H1 (cell line): ENCODE measurements around the gene KPNA1. TPM values are rescaled to one million over a fixed set of nuclear protein-coding genes. Genes with fewer than 3 reads are reported as not detected.

Experiments
- CTCF ChIA-PET: fragments of 300-600 bp; sonication (Branson Sonifier 250); formaldehyde crosslinking; loops from one replicate; lab custom pipeline; 2021; ENCODE audit not compliant: partially characterized antibody; lab: Charles Lee
- POLR2A ChIA-PET: fragments of 300-600 bp; sonication (Branson Sonifier 250); formaldehyde crosslinking; loops from one replicate; lab custom pipeline; 2021; ENCODE audit warnings: inconsistent platforms; ENCODE audit not compliant: partially characterized antibody; lab: Charles Lee
- DNase-seq, 2 experiments: peaks; one replicate each; pipeline versions ENCODE4 v3.0.0 to v3.0.0-alpha.2; 2010 to 2022; ENCODE audit warnings: low spot score in 2 of 2, low read depth in 1 of 2, mixed read lengths in 1 of 2
- FAIRE-seq: peaks from 2 replicates; lab custom pipeline; 2011; peaks lifted over from hg19 to GRCh38; lab: Jason Lieb, UNC
- H2AFZ ChIP-seq: 2 replicates; pipeline ENCODE4 v1.8.1; 2012; ENCODE audit warnings: low read length, inconsistent platforms
- H2AK5ac ChIP-seq: 2 replicates; pipeline ENCODE4 v1.6.1; 2013; ENCODE audit warnings: low read depth, low read length
- H2BK120ac ChIP-seq: replicated peaks from 2 replicates; pipeline ENCODE3; 2013; ENCODE audit warnings: low read depth, low read length, inconsistent platforms
- H2BK12ac ChIP-seq: 2 replicates; pipeline ENCODE4 v1.6.1; 2013; ENCODE audit warnings: low read depth, low read length
- H2BK15ac ChIP-seq: 2 replicates; pipeline ENCODE4 v1.6.1; 2013; ENCODE audit warnings: low read length
- H2BK20ac ChIP-seq: 2 replicates; pipeline ENCODE4 v1.6.1; 2013; ENCODE audit warnings: low read length
- H2BK5ac ChIP-seq: 2 replicates; pipeline ENCODE4 v1.6.1; 2013; ENCODE audit warnings: low read depth, low read length
- H3K14ac ChIP-seq: 2 replicates; pipeline ENCODE4 v1.6.1; 2013; ENCODE audit warnings: inconsistent platforms; ENCODE audit not compliant: insufficient read length
- H3K18ac ChIP-seq: 2 replicates; pipeline ENCODE4 v1.6.1; 2013; ENCODE audit warnings: low read length; ENCODE audit errors: extremely low read depth
- H3K23ac ChIP-seq: 2 replicates; pipeline ENCODE4 v1.6.1; 2013; ENCODE audit warnings: inconsistent platforms; ENCODE audit not compliant: insufficient read length
- H3K23me2 ChIP-seq: 2 replicates; pipeline ENCODE4 v1.6.1; 2013; ENCODE audit warnings: low read depth, low read length
- H3K27ac ChIP-seq: 2 replicates; pipeline ENCODE4 v1.6.1; 2011; ENCODE audit warnings: low read depth, low read length, inconsistent platforms
- H3K27me3 ChIP-seq, 4 experiments: replicated peaks in 1 of 4; 1 replicate in 1 of 4; 2 replicates in 3 of 4; pipeline versions ENCODE4 v1.6.1 to v1.8.1; 2011 to 2013; ENCODE audit warnings: low read length in 3 of 4, mild to moderate bottlenecking in 3 of 4, inconsistent platforms in 2 of 4, mixed read lengths in 2 of 4, moderate library complexity in 1 of 4; ENCODE audit not compliant: control insufficient read depth in 3 of 4, insufficient read depth in 3 of 4; ENCODE audit errors: extremely low read depth in 1 of 4
- H3K36me3 ChIP-seq, 4 experiments: 2 replicates each; pipeline versions ENCODE4 v1.6.1 to v1.8.1; 2011 to 2013; ENCODE audit warnings: mild to moderate bottlenecking in 4 of 4, low read length in 3 of 4, moderate library complexity in 2 of 4, control low read depth in 1 of 4, inconsistent platforms in 1 of 4; ENCODE audit not compliant: insufficient read depth in 4 of 4, control insufficient read depth in 2 of 4
- H3K4ac ChIP-seq: replicated peaks from 2 replicates; pipeline ENCODE3; 2013; ENCODE audit warnings: low read length, low read depth, mixed read lengths, inconsistent platforms; ENCODE audit not compliant: insufficient read length
- H3K4me1 ChIP-seq, 4 experiments: replicated peaks in 1 of 4; 1 replicate in 1 of 4; 2 replicates in 3 of 4; pipeline versions ENCODE4 v1.6.1 to v1.8.1; 2011 to 2013; ENCODE audit warnings: low read length in 3 of 4, inconsistent platforms in 2 of 4, mixed read lengths in 1 of 4; ENCODE audit not compliant: insufficient read depth in 4 of 4, control insufficient read depth in 3 of 4
- H3K4me2 ChIP-seq, 2 experiments: 2 replicates each; pipeline versions ENCODE4 v1.6.1 to v1.8.1; 2011 to 2013; ENCODE audit warnings: low read depth in 2 of 2, low read length in 2 of 2, control low read depth in 1 of 2, inconsistent platforms in 1 of 2, mild to moderate bottlenecking in 1 of 2; ENCODE audit not compliant: insufficient read depth in 1 of 2
- H3K4me3 ChIP-seq, 4 experiments: fragments of 200-600, 300-600 bp in 1 of 4; sonication (generic), shearing (Covaris generic), sonication (Bioruptor Twin) in 1 of 4; 2 replicates each; pipeline versions ENCODE4 v1.5.1 to v1.8.1; 2011 to 2016; ENCODE audit warnings: low read length in 4 of 4, low read depth in 3 of 4, control low read depth in 2 of 4, inconsistent platforms in 2 of 4, mild to moderate bottlenecking in 2 of 4, mixed read lengths in 1 of 4, moderate library complexity in 1 of 4; ENCODE audit not compliant: insufficient read depth in 2 of 4; ENCODE audit errors: extremely low read depth in 1 of 4
- H3K56ac ChIP-seq: replicated peaks from 2 replicates; pipeline ENCODE3; 2013; ENCODE audit warnings: low read depth, mild to moderate bottlenecking, mixed read lengths, low read length, inconsistent platforms; ENCODE audit not compliant: insufficient read length
- H3K79me1 ChIP-seq: 2 replicates; pipeline ENCODE4 v1.6.1; 2013; ENCODE audit warnings: low read depth, low read length, control low read depth
- H3K79me2 ChIP-seq, 2 experiments: 2 replicates each; pipeline versions ENCODE4 v1.6.1 to v1.8.1; 2012 to 2013; ENCODE audit warnings: low read length in 2 of 2, mild to moderate bottlenecking in 2 of 2, inconsistent platforms in 1 of 2; ENCODE audit not compliant: insufficient read depth in 2 of 2, control insufficient read depth in 1 of 2
- H3K9ac ChIP-seq, 4 experiments: replicated peaks in 1 of 4; 1 replicate in 1 of 4; 2 replicates in 3 of 4; pipeline versions ENCODE4 v1.6.1 to v1.8.1; 2011 to 2013; ENCODE audit warnings: low read depth in 3 of 4, low read length in 3 of 4, control low read depth in 2 of 4, mild to moderate bottlenecking in 2 of 4, moderate library complexity in 2 of 4, inconsistent platforms in 1 of 4; ENCODE audit errors: extremely low read depth in 1 of 4
- H3K9me3 ChIP-seq, 2 experiments: 2 replicates each; pipeline versions ENCODE4 v1.6.1 to v1.8.1; 2012 to 2013; ENCODE audit warnings: mild to moderate bottlenecking in 2 of 2, moderate library complexity in 2 of 2, control low read depth in 1 of 2, inconsistent platforms in 1 of 2, low read depth in 1 of 2, low read length in 1 of 2, mixed read lengths in 1 of 2; ENCODE audit not compliant: insufficient read depth in 2 of 2
- H4K20me1 ChIP-seq, 2 experiments: replicated peaks in 1 of 2; 2 replicates each; pipeline versions ENCODE3 to v1.8.1; 2011 to 2013; ENCODE audit warnings: inconsistent platforms in 2 of 2, low read length in 2 of 2, mild to moderate bottlenecking in 1 of 2; ENCODE audit not compliant: insufficient read depth in 2 of 2, control insufficient read depth in 1 of 2
- H4K5ac ChIP-seq: 2 replicates; pipeline ENCODE4 v1.6.1; 2013; ENCODE audit warnings: low read length, low read depth, mixed read lengths, inconsistent platforms; ENCODE audit not compliant: insufficient read length
- H4K8ac ChIP-seq: 2 replicates; pipeline ENCODE4 v1.8.0; 2013; ENCODE audit warnings: mild to moderate bottlenecking, moderate library complexity, low read length, inconsistent platforms; ENCODE audit not compliant: insufficient read depth; ENCODE audit errors: extremely low read depth
- H4K91ac ChIP-seq: replicated peaks from 2 replicates; pipeline ENCODE3; 2013; ENCODE audit warnings: low read length, mixed read lengths, inconsistent platforms; ENCODE audit not compliant: insufficient read length
- CEBPB ChIP-seq: IDR thresholded peaks from 2 replicates; pipeline ENCODE4 v1.6.1; 2012; ENCODE audit warnings: low read depth, low read length
- EP300 ChIP-seq, 2 experiments: IDR thresholded peaks; 1 replicate in 1 of 2; 2 replicates in 1 of 2; pipeline ENCODE4 v1.6.1; 2011 to 2012; ENCODE audit warnings: low read depth in 2 of 2, low read length in 2 of 2, mild to moderate bottlenecking in 2 of 2, borderline replicate concordance in 1 of 2, inconsistent platforms in 1 of 2, moderate library complexity in 1 of 2
- GABPA ChIP-seq: IDR thresholded peaks from 2 replicates; pipeline ENCODE4 v1.6.1; 2011; ENCODE audit warnings: mild to moderate bottlenecking, low read length, moderate library complexity, borderline replicate concordance; ENCODE audit not compliant: insufficient read depth
- GTF2F1 ChIP-seq: IDR thresholded peaks from 2 replicates; pipeline ENCODE4 v1.6.1; 2012; ENCODE audit warnings: low read depth, low read length, improper control_type of control experiment, borderline replicate concordance
- KDM1A ChIP-seq: fragments of 200-600, 300-600 bp; sonication (generic); IDR thresholded peaks from 2 replicates; pipeline ENCODE4 v1.7.1; 2016; ENCODE audit warnings: mild to moderate bottlenecking, low read length, borderline replicate concordance
- RAD21 ChIP-seq, 2 experiments: IDR thresholded peaks in 1 of 2; conservative IDR thresholded peaks in 1 of 2; 2 replicates each; pipeline ENCODE4 v1.6.1; 2011; ENCODE audit warnings: low read depth in 2 of 2, low read length in 2 of 2, improper control_type of control experiment in 1 of 2, inconsistent platforms in 1 of 2, mild to moderate bottlenecking in 1 of 2, moderate library complexity in 1 of 2
- SIN3A ChIP-seq, 2 experiments: IDR thresholded peaks in 1 of 2; conservative IDR thresholded peaks in 1 of 2; 2 replicates each; pipeline ENCODE4 v1.6.1; 2011 to 2012; ENCODE audit warnings: low read length in 2 of 2, improper control_type of control experiment in 1 of 2, low read depth in 1 of 2, mild to moderate bottlenecking in 1 of 2
- SP1 ChIP-seq: IDR thresholded peaks from 2 replicates; pipeline ENCODE4 v1.6.1; 2011; ENCODE audit warnings: low read depth, low read length
- SUZ12 ChIP-seq: fragments of 200-600 bp; sonication (generic); IDR thresholded peaks from 2 replicates; pipeline ENCODE4 v1.6.1; 2012; ENCODE audit warnings: mild to moderate bottlenecking, inconsistent platforms, low read length, moderate library complexity, mixed read lengths
- TCF12 ChIP-seq: IDR thresholded peaks from 2 replicates; pipeline ENCODE4 v1.6.1; 2011; ENCODE audit warnings: low read depth, mild to moderate bottlenecking, low read length
- TEAD4 ChIP-seq: IDR thresholded peaks from 2 replicates; pipeline ENCODE4 v1.6.1; 2012; ENCODE audit warnings: low read depth, low read length, inconsistent platforms, mixed read lengths
- WGBS, 2 experiments: shearing (Covaris generic) in 1 of 2; methylation state at CpG; one replicate each; pipeline versions ENCODE4 v1.1.6 to v1.1.7; 2013 to 2015; ENCODE audit warnings: low lambda C conversion rate in 2 of 2, mixed read lengths in 2 of 2, inconsistent platforms in 1 of 2, low coverage in 1 of 2, missing lambda C conversion rate in 1 of 2; ENCODE audit not compliant: insufficient replicate concordance in 2 of 2, insufficient coverage in 1 of 2, insufficient read length in 1 of 2; ENCODE audit errors: extremely low coverage in 1 of 2, missing lambda C conversion rate in 1 of 2; 5-methylcytosine and 5-hydroxymethylcytosine counted together
- polyA plus RNA-seq, 7 experiments: library from polyadenylated mRNA; depleted of rRNA in 3 of 7; stranded (reverse) in 5 of 7; unstranded in 2 of 7; fragments of >200 nt in 5 of 7; fragments of 200-250 nt in 2 of 7; gene quantifications; 1 replicate in 5 of 7; 2 replicates in 1 of 7; 4 replicates in 1 of 7; pipeline versions ENCODE4 v1.2.1 to v1.2.3, GENCODE V29; 2011 to 2013; ENCODE audit warnings: missing spikeins in 2 of 7, mixed read lengths in 2 of 7
- total RNA-seq: library from RNA; stranded (reverse); fragmentation: NEBNext Ultra II Directional; extraction: Animal tissue kit (Norgen Biotek cat#: 25700); gene quantifications from 2 replicates; pipeline ENCODE4 v1.2.1, GENCODE V29; 2021

Gene KPNA1
- total and polyA plus RNA-seq, 2 of the 8 experiments (the other 6 are each of a cell fraction or from before 2014, with no cell fraction given), result 14.8 to 63.0 TPM

DNA sequence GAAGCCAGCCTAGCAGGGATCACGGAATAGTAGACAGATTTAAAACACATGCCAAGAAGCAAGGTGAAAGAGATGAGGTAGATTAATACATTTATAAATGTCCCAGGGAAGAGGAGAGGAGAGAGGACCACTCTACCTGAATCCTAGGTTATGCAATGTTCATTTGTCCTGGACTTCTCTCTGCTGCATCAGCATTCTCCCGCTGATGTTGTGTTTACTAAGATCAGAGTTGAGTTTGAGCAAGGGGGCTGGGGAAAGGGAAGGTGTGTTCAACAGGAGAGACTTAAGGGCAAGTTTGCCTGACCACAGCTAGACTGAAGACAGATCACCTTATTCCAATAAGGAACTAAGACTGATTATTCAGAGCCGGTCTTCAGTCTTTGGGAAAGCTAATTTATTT is 1.1 kb upstream of the KPNA1 start:
- no peaks in the 10 kb centered on the region for H3K27me3 ChIP-seq
- TF ChIP-seq SP1 (no peak), RAD21 (IDR thresholded peaks at IDR 0.05 in 1 of 2, conservative IDR thresholded peaks at IDR 0.05 in 1 of 2; ENCODE audit: low read depth in 2 of 2, low read length in 2 of 2) (no peak), TCF12 (no peak), EP300 (IDR thresholded peaks at IDR 0.05; ENCODE audit: borderline replicate concordance in 1 of 2, low read depth in 2 of 2, low read length in 2 of 2) (no peak), GABPA (no peak), GTF2F1 (no peak), KDM1A (no peak), SUZ12 (no peak), TEAD4 (no peak), SIN3A (conservative IDR thresholded peaks at IDR 0.05 in 1 of 2, IDR thresholded peaks at IDR 0.05 in 1 of 2; ENCODE audit: low read depth in 1 of 2, low read length in 2 of 2) (no peak), CEBPB (no peak)
- WGBS, 2 experiments, result 94% methylated on average over 3 of the region's 3 CpGs; no CpG with 5 or more reads in 1 of the 2 experiments

More for the DNA sequence above, 1.1 kb upstream of the KPNA1 start:
- POLR2A ChIA-PET, result interaction anchor here (1.6 to 2.5 kb wide), 3 partner anchors 10 to 99 kb away, joined by 4 to 10 read pairs (median 7); partner anchors contain the start of gene WDR5B
- Histone ChIP-seq H3K4me1 (peaks cover 0 to 8% (median 2%) of the 10 kb centered on the region in 4 experiments; a peak in 5 of 7 replicates), H3K23ac (no peak overlapping the region), H2BK20ac (no peak overlapping the region), H2BK5ac (no peak overlapping the region), H3K36me3 (no peaks in the 10 kb centered on the region), H2BK15ac (no peak overlapping the region), H3K79me1 (peaks cover 2% of the 10 kb centered on the region; the same call in 1 of the 2 replicates), H2BK120ac (no peak overlapping the region), H3K4me3 (no peak overlapping the region), H3K27ac (no peak overlapping the region), H4K20me1 (peaks cover 5 to 13% of the 10 kb centered on the region in 2 experiments), H2AFZ (peak overlapping the region; percentile 46; the same call in 1 of the 2 replicates), H3K14ac (no peak overlapping the region), H4K5ac (no peak overlapping the region), H2AK5ac (no peak overlapping the region), H3K4me2 (no peak overlapping the region; a peak in 1 of 4 replicates), H3K4ac (no peak overlapping the region), H4K8ac (no peak overlapping the region), H3K23me2 (peaks cover 7% of the 10 kb centered on the region), H3K9ac (no peak overlapping the region), H3K9me3 (no peaks in the 10 kb centered on the region), H3K18ac (no peak overlapping the region), H3K79me2 (peaks cover 4 to 33% of the 10 kb centered on the region in 2 experiments; a peak in 3 of 4 replicates), H4K91ac (no peak overlapping the region), H3K56ac (no peak overlapping the region), H2BK12ac (no peak overlapping the region)
- FAIRE-seq (no peak), DNase-seq (no peak)
- CTCF ChIA-PET, result interaction anchor here (0.7 to 1.4 kb wide), 5 partner anchors 18 to 407 kb away, joined by 3 to 6 read pairs (median 3); no protein-coding TSS in a partner anchor
